GM10266 (cell line): ENCODE data around the gene OSBPL5.
"Not testable (repeated sequence)": the region's sequence is repeated elsewhere in the genome, so short reads cannot be mapped to it uniquely, and the experiment has no call there.

ENCODE experiments used
- DNase-seq: peaks from one replicate; pipeline ENCODE4 v3.0.0; 2012; ENCODE audit errors: extremely low spot score
- TF ChIP-seq, protein P1 (sequence below): IDR thresholded peaks from 2 replicates; pipeline ENCODE4 v1.5.1; 2012; ENCODE audit warnings: mild to moderate bottlenecking, low read depth; ENCODE audit not compliant: control insufficient read depth, insufficient read depth; ENCODE audit errors: missing control alignments

OSBPL5 gene

DNA sequence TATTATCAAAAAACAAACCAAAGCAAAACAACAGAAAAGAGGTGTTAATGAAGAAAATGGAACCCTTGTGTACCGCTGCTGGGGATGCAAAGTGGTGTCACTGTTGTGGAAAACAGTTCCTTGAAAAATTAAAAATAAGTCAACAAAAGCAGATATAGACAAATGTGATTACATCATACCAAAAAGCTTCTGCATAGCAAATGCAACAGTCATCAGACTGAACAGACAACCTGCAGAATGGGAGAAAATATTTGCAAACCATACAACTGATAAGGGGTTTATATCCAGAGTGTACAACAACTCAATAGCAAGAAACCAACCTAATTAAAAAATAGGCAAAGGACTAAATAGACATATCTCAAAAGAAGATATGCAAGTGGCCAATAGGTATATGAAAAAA lies 85.0 kb downstream of the OSBPL5 start:
- no peak for DNase-seq
- TF ChIP-seq, protein P1, sequence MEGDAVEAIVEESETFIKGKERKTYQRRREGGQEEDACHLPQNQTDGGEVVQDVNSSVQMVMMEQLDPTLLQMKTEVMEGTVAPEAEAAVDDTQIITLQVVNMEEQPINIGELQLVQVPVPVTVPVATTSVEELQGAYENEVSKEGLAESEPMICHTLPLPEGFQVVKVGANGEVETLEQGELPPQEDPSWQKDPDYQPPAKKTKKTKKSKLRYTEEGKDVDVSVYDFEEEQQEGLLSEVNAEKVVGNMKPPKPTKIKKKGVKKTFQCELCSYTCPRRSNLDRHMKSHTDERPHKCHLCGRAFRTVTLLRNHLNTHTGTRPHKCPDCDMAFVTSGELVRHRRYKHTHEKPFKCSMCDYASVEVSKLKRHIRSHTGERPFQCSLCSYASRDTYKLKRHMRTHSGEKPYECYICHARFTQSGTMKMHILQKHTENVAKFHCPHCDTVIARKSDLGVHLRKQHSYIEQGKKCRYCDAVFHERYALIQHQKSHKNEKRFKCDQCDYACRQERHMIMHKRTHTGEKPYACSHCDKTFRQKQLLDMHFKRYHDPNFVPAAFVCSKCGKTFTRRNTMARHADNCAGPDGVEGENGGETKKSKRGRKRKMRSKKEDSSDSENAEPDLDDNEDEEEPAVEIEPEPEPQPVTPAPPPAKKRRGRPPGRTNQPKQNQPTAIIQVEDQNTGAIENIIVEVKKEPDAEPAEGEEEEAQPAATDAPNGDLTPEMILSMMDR, result no peak

DNA sequence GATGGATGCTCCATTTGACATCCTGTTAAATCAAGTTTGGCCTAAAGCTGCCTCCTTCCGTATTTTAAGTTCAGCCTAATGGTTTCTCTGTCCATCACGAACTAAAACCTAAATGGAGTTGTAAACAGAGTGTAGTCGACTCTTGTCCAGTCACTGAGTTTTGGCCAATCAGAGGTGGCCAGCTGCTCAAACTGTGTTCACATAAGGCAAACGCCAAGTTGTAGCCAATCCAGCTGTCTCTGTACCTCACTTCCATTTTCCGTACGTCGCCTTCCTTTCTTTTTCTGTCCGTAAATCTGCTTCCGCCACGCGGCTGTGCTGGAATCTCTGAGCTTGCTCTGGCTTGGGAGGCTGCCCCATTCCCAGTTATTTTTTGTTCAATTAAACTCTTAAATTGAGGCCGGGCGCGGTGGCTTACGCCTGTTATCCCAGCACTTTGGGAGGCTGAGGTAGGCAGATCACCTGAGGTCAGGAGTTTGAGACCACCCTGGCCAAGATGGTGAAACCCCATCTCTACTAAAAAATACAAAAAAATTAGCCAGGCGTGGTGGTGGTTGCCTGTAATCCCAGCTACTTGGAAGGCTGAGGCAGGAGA lies 87.2 kb downstream of the OSBPL5 start:
- no peak for DNase-seq

DNA sequence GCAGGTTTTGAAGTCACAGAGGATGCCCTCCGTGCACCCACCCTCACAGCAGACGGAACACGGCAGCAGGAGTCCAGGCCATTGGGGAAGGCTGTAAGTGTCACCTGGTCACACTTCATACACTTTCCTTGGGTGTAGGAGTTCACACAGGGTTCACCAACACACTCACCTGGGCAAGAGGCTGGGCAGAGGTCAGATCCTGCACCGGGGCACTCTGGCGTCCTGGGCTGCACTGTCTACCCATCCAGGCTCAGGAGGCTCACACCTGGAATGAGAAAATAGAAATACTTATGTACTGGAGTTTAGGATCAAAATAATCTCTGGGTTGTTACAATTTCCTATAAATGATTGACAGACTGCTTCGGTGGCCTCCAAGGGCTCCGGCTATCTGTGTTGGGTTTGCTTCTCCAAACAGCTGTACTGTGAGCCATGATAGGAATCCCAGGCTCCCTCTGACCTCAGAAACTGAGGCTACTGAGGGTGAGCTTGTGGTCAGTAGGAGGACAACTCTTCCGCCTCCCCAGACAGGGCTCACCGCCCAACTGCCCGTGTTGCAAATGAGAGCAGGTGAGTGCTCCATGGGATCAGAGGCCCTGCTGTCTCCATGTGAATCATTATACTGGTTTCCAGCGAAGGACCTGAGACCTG lies 87.8 kb downstream of the OSBPL5 start:
- no peak for DNase-seq
- TF ChIP-seq, protein P1, result no peak

More for the DNA sequence above, 87.2 kb downstream of the OSBPL5 start:
- TF ChIP-seq, protein P1, result no peak

DNA sequence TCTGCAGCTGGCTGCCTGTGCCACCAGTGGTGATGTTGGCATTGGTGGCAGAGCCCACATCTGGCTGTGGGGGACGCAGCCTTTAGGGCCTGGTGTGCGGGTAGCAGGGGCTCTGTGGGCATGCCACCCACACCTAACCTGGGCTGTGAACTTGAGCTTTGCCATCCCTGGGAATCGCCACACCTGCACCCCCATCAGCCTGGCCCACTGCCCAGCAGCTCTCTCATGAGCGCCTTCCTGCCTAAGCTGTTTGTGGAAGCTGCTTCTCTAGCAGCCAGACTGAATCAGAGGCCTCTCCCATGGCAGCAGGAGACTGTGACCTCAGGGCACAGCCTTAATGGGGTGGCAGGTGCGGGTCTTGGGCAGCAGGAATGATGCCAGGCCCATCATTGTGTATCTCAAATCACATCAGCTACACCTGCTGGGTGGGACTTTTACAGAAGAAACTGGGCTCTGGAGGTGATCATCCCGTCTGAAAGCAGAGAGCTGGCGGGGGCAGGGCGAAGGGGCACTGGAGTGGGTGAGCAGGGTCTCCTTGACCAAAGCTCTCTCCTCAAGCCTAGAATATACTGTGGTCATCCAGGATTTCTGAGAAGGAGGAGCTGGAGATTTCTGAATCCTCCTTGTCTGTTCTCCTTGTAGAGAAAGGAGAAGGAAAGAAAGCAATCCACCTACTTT lies 90.1 kb downstream of the OSBPL5 start:
- TF ChIP-seq, protein P1, result no peak

DNA sequence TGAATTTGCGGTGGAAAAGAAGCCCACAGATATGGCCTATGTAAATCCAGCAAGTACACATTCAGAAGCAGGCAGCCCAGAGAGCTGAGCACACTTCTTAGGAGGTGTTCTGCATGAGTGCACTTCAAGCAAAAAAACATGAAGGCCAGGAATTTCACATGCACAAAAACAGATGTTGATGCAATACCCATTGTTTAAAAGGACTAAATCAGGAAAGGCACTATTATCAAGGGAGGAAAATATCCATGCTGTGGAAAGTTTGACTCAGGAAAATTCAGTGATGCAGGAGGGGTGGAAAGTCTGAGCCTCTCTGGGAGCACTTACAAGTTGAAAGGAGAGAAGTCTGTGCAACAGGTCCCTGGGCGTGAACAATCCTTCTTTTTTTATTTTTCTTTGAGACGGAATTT lies 92.1 kb downstream of the OSBPL5 start:
- no peak for DNase-seq
- TF ChIP-seq, protein P1, result no peak

More for the DNA sequence above, 90.1 kb downstream of the OSBPL5 start:
- DNase-seq, result no peak

DNA sequence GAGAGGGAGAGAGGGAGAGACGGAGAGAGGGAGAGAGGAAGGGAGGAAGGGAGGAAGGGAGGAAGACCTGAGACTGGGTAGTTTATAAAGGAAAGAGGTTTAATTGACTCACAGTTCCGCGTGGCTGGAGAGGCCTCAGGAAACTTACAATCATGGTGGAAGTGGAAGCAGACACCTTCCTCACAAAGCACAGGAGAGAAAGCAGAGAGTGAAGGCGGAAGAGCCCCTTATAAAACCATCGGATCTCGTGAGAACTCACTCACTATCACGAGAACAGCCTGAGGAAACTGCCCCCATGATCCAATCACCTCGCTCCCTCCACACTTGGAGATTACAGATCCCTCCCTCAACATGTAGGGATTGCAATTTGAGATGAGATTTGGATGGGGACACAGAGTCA lies 95.7 kb downstream of the OSBPL5 start:
- TF ChIP-seq, protein P1, result no peak
- no peak for DNase-seq

DNA sequence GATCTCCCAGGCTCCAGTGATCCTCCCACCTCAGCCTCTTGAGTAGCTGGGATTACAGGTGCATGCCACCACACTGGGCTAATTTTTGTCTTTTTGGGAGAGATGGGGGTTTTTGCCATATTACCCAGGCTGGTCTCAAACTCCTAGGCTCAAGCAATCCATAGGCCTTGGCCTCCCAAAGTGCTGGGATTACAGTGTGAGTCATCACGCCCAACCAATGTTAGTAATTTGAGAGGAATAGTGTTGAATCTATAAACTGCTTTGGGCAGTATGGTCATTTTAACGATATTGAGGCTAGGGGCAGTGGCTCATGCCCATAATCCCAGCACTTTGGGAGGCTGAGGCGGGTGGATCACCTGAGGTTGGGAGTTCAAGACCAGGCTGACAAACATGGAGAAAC lies 98.8 kb downstream of the OSBPL5 start:
- DNase-seq, result not testable (repeated sequence)

DNA sequence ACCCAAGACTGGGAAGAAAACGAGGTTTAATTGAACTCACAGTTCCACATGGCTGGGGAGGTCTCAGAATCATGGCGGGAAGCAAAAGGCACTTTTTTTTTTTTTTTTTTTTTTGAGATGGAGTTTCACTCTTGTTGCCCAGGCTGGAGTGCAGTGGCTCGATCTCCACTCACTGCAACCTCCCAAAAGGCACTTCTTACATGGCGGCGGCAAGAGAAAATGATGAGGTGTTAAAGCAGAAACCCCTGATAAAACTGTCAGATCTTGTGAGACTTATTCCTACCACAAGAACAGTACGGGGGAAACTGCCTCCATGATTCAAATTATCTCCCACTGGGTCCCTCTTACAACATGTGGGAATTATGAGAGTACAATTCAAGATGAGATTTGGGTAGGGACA lies 100.4 kb downstream of the OSBPL5 start:
- not testable (repeated sequence) for DNase-seq

DNA sequence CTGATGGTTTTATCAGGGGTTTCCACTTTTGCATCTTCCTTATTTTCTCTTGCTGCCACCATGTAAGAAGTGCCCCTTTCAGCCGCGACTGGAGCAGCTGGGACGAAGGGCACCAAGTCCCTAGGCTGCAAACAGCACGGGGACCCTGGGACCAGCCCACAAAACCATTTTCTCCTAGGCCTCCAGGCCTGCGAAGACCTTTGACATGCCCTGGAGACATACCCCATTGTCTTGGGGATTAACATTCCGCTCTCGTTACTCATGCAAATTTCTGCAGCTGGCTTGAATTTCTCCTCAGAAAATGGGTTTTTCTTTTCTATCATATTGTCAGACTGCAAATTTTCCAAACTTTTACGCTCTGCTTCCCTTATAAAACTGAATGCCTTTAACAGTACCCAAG lies 101.2 kb downstream of the OSBPL5 start:
- DNase-seq, result not testable (repeated sequence)

DNA sequence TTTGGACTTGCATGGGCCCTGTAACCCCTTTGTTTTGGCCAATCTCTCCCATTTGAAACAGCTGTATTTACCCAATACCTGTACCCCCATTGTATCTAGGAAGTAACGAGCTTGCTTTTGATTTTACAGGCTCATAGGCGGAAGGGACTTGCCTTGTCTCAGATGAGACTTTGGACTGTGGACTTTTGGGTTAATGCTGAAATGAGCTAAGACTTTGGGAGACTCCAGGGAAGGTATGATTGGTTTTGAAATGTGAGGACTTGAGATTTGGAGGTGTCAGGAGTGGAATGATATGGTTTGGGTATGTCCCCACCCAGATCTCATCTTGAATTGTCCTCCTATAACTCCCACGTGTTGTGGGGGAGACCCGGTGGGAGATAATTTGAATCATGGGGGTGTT lies 101.7 kb downstream of the OSBPL5 start:
- not testable (repeated sequence) for DNase-seq
